K562 (cell line): ENCODE results near the gene PGK2. TPM values are rescaled to one million over a fixed set of nuclear protein-coding genes. Genes with fewer than 3 reads are reported as not detected.

ENCODE experiments used
- CBFA2T3 ChIP-seq: fragments of 450-650 bp; IDR thresholded peaks from 2 replicates; pipeline ENCODE4 v1.6.1; 2017
- DACH1 ChIP-seq: fragments of 450-650 bp; IDR thresholded peaks from 2 replicates; pipeline ENCODE4 v1.6.1; 2018; ENCODE audit not compliant: partially characterized antibody
- DMBX1 ChIP-seq: fragments of 250-450 bp; sonication (Bioruptor Pico); IDR thresholded peaks from 2 replicates; pipeline ENCODE4 v1.8.0; 2022; ENCODE audit warnings: inconsistent platforms, mild to moderate bottlenecking, moderate library complexity, borderline replicate concordance
- EP400 ChIP-seq: fragments of 450-650 bp; IDR thresholded peaks from 2 replicates; pipeline ENCODE4 v1.6.1; 2017; ENCODE audit warnings: antibody characterized with exemption, mild to moderate bottlenecking, moderate library complexity
- HSF4 ChIP-seq: fragments of 250-450 bp; sonication (Bioruptor Pico); IDR thresholded peaks from 2 replicates; pipeline ENCODE4 v2.1.2; 2022; ENCODE audit warnings: mild to moderate bottlenecking, moderate library complexity, borderline replicate concordance
- KAT2B ChIP-seq: IDR thresholded peaks from one replicate; pipeline ENCODE4 v1.6.1; 2012; ENCODE audit warnings: low read depth, mild to moderate bottlenecking, control low read depth, inconsistent platforms, low read length, moderate library complexity
- KLF13 ChIP-seq: fragments of 450-650 bp; IDR thresholded peaks from 2 replicates; pipeline ENCODE4 v1.6.1; 2016; ENCODE audit warnings: missing genetic modification characterization, low read depth, mild to moderate bottlenecking, missing compliant biosample characterization, moderate library complexity, borderline replicate concordance
- KLF6 ChIP-seq: fragments of 250-450 bp; sonication (Bioruptor Pico); IDR thresholded peaks from 2 replicates; pipeline ENCODE4 v1.4.0; 2020; ENCODE audit warnings: mild to moderate bottlenecking, moderate library complexity, borderline replicate concordance
- NCOR1 ChIP-seq: fragments of 450-650 bp; IDR thresholded peaks from 2 replicates; pipeline ENCODE4 v1.6.1; 2016; ENCODE audit warnings: mild to moderate bottlenecking, moderate library complexity
- RAD51 ChIP-seq: fragments of 450-650 bp; IDR thresholded peaks from 2 replicates; pipeline ENCODE4 v1.7.1; 2016; ENCODE audit warnings: low read depth, mild to moderate bottlenecking, borderline replicate concordance
- RBFOX2 ChIP-seq: fragments of 200-400 bp; formaldehyde crosslinking; IDR thresholded peaks from 2 replicates; pipeline ENCODE4 v1.6.1; 2017; ENCODE audit warnings: low read depth, mild to moderate bottlenecking, low read length, moderate library complexity
- RCOR1 ChIP-seq, 2 experiments: IDR thresholded peaks; 2 replicates each; pipeline ENCODE4 v1.6.1; 2012; ENCODE audit warnings: low read depth in 2 of 2, low read length in 2 of 2, borderline replicate concordance in 1 of 2, improper control_type of control experiment in 1 of 2
- SIN3B ChIP-seq: fragments of 450-650 bp; IDR thresholded peaks from 2 replicates; pipeline ENCODE4 v1.6.1; 2017; ENCODE audit warnings: low read depth, mild to moderate bottlenecking, moderate library complexity
- SPI1 ChIP-seq: IDR thresholded peaks from 2 replicates; pipeline ENCODE4 v1.6.1; 2011; ENCODE audit warnings: low read depth, low read length, control low read depth, borderline replicate concordance
- TCF7L2 ChIP-seq: fragments of 150-350 bp; IDR thresholded peaks from 2 replicates; pipeline ENCODE4 v1.6.1; 2016; ENCODE audit warnings: low read depth, mild to moderate bottlenecking, low read length, moderate library complexity
- ZEB2 ChIP-seq: fragments of 450-650 bp; IDR thresholded peaks from 2 replicates; pipeline ENCODE4 v1.6.1; 2016
- ZNF133 ChIP-seq: fragments of 250-450 bp; sonication (Bioruptor Pico); IDR thresholded peaks from 2 replicates; pipeline ENCODE4 v1.4.0; 2020; ENCODE audit warnings: mild to moderate bottlenecking
- ZNF79 ChIP-seq: fragments of 250-450 bp; sonication (Bioruptor Pico); IDR thresholded peaks from 2 replicates; pipeline ENCODE4 v1.4.0; 2020; ENCODE audit warnings: low read depth, mild to moderate bottlenecking, moderate library complexity
- ZSCAN32 ChIP-seq: fragments of 450-650 bp; formaldehyde crosslinking; IDR thresholded peaks from 2 replicates; pipeline ENCODE4 v1.4.0; 2020; ENCODE audit warnings: mild to moderate bottlenecking, moderate library complexity
- polyA plus RNA-seq, 8 experiments: library from polyadenylated mRNA; depleted of rRNA in 4 of 8; stranded (reverse) in 5 of 8; unstranded in 3 of 8; fragments of >200 nt; fragmentation: Nextera tagmentation in 2 of 8; fragmentation: Illumina TruSeq in 1 of 8; extraction: Ambion mirVana in 2 of 8; extraction: Trizol in 1 of 8; gene quantifications; 2 replicates each; pipeline versions ENCODE4 v1.2.1 to v1.2.3, GENCODE V29; 2011 to 2014; ENCODE audit warnings: inconsistent platforms in 1 of 8, missing spikeins in 1 of 8
- total RNA-seq, 7 experiments: library from RNA; depleted of rRNA in 6 of 7; stranded (reverse); fragments of >200 nt in 6 of 7; fragmentation: Illumina TruSeq in 2 of 7; extraction: Trizol in 2 of 7; gene quantifications; 2 replicates each; pipeline versions ENCODE4 v1.2.1 to v1.2.3, GENCODE V29; 2011 to 2021; ENCODE audit warnings: low replicate concordance in 1 of 7
- TF ChIP-seq, protein P1 (sequence below): fragments of 450-650 bp; IDR thresholded peaks from 2 replicates; pipeline ENCODE4 v1.6.1; 2016; ENCODE audit warnings: antibody characterized with exemption
- TF ChIP-seq, protein P2 (sequence below): fragments of 250-450 bp; sonication (Bioruptor Pico); IDR thresholded peaks from 2 replicates; pipeline ENCODE4 v1.5.0; 2020; ENCODE audit warnings: mild to moderate bottlenecking, borderline replicate concordance
- TF ChIP-seq, protein P3 (sequence below): IDR thresholded peaks from 2 replicates; pipeline ENCODE4 v1.6.1; 2014; ENCODE audit warnings: antibody characterized with exemption

Gene PGK2
- total and polyA plus RNA-seq, 9 of the 15 experiments (the other 6 are each of a cell fraction or from before 2014, with no cell fraction given) = not detected

DNA sequence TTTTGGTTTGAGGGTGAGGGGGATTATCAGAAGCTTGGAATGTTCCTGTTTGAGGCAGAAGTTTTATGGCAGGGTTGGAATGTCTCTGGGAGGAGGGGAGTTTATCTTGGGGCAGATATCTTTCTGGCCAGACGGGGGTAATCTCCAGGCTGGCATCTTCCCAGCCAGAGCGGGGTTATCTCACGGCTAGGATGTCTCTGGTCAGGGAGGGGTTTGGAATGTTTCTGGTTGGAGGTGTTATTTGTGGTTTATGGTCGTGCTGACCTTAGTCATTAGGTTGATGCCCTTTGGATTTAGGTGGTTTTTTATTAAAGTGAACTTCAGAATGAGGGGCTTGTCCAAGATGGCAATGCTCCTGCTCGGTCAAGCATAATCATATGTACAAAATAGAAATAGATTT is 14.8 kb downstream of the PGK2 start (continued):
- peak; percentile 93 for TF ChIP-seq CBFA2T3
- peak; percentile 57 for TF ChIP-seq DACH1
- TF ChIP-seq, protein P1, sequence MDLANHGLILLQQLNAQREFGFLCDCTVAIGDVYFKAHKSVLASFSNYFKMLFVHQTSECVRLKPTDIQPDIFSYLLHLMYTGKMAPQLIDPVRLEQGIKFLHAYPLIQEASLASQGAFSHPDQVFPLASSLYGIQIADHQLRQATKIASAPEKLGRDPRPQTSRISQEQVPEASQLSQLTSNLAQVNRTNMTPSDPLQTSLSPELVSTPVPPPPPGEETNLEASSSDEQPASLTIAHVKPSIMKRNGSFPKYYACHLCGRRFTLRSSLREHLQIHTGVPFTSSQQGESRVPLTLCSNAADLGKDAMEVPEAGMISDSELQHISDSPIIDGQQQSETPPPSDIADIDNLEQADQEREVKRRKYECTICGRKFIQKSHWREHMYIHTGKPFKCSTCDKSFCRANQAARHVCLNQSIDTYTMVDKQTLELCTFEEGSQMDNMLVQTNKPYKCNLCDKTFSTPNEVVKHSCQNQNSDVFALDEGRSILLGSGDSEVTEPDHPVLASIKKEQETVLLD = peak; percentile 56; the same call in 1 of the 2 replicates
- no peak for TF ChIP-seq RBFOX2
- TF ChIP-seq ZEB2 = 0 out of 2 replicates have a peak, but pooled peaks have one; percentile 44
- TF ChIP-seq ZSCAN32 (CRISPR knock-in tag) = no peak
- TF ChIP-seq, protein P2, sequence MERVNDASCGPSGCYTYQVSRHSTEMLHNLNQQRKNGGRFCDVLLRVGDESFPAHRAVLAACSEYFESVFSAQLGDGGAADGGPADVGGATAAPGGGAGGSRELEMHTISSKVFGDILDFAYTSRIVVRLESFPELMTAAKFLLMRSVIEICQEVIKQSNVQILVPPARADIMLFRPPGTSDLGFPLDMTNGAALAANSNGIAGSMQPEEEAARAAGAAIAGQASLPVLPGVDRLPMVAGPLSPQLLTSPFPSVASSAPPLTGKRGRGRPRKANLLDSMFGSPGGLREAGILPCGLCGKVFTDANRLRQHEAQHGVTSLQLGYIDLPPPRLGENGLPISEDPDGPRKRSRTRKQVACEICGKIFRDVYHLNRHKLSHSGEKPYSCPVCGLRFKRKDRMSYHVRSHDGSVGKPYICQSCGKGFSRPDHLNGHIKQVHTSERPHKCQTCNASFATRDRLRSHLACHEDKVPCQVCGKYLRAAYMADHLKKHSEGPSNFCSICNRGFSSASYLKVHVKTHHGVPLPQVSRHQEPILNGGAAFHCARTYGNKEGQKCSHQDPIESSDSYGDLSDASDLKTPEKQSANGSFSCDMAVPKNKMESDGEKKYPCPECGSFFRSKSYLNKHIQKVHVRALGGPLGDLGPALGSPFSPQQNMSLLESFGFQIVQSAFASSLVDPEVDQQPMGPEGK (CRISPR knock-in tag) = no peak
- peak; percentile 63; the same call in 1 of the 2 replicates for TF ChIP-seq DMBX1 (CRISPR knock-in tag)
- no peak for TF ChIP-seq ZNF79 (CRISPR knock-in tag)
- no peak for TF ChIP-seq TCF7L2
- no peak for TF ChIP-seq KAT2B
- TF ChIP-seq EP400 = peak; percentile 19; the same call in 1 of the 2 replicates
- TF ChIP-seq RAD51 = no peak
- TF ChIP-seq HSF4 = 0 out of 2 replicates have a peak, but pooled peaks have one; percentile 34
- TF ChIP-seq, protein P3, sequence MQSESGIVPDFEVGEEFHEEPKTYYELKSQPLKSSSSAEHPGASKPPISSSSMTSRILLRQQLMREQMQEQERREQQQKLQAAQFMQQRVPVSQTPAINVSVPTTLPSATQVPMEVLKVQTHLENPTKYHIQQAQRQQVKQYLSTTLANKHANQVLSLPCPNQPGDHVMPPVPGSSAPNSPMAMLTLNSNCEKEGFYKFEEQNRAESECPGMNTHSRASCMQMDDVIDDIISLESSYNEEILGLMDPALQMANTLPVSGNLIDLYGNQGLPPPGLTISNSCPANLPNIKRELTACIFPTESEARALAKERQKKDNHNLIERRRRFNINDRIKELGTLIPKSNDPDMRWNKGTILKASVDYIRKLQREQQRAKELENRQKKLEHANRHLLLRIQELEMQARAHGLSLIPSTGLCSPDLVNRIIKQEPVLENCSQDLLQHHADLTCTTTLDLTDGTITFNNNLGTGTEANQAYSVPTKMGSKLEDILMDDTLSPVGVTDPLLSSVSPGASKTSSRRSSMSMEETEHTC = no peak
- TF ChIP-seq SPI1 = no peak
- no peak for TF ChIP-seq SIN3B
- TF ChIP-seq KLF6 (CRISPR knock-in tag) = no peak
- TF ChIP-seq RCOR1 (IDR thresholded peaks at IDR 0.05; ENCODE audit: borderline replicate concordance in 1 of 2, low read depth in 2 of 2, low read length in 2 of 2) = peak in 1 of 2 experiments; percentile 75; a peak in 2 of 4 replicates
- TF ChIP-seq ZNF133 = no peak
- peak; percentile 86 for TF ChIP-seq NCOR1
- TF ChIP-seq KLF13 (tag) = no peak
- TF ChIP-seq, all 486 proteins: peak for 48
